Spleen (tissue), 11 donors: ENCODE results near the gene BTBD18. TPM values are rescaled to one million over a fixed set of nuclear protein-coding genes. Genes with fewer than 3 reads are reported as not detected.
A peak's percentile ranks its signal among the peaks of the same experiment; 100 is the strongest.

Source experiments
- DNase-seq: peaks from one replicate; pipeline ENCODE4 v3.0.0-alpha.2; 2020
- H3K27ac ChIP-seq, 8 donors: fragments of 200-600 bp; sonication (generic) in 7 of 8; 1 replicate in 4 of 8; 2 replicates in 4 of 8; pipeline versions ENCODE4 v1.5.0 to v1.8.0; 2016 to 2021; ENCODE audit warnings: inconsistent platforms in 4 of 8, mild to moderate bottlenecking in 4 of 8, moderate library complexity in 1 of 8
- H3K27me3 ChIP-seq, 7 donors: fragments of 200-600 bp; sonication (generic) in 6 of 7; replicated peaks in 1 of 7; 1 replicate in 4 of 7; 2 replicates in 3 of 7; pipeline versions ENCODE4 v1.5.0 to v1.8.0; 2016 to 2021; ENCODE audit warnings: inconsistent platforms in 3 of 7, mild to moderate bottlenecking in 1 of 7
- H3K36me3 ChIP-seq, 6 donors: fragments of 200-600 bp; sonication (generic) in 5 of 6; 1 replicate in 4 of 6; 2 replicates in 2 of 6; pipeline versions ENCODE4 v1.5.0 to v1.8.0; 2016 to 2021; ENCODE audit warnings: inconsistent platforms in 2 of 6
- H3K4me1 ChIP-seq, 6 donors: fragments of 200-600 bp; sonication (generic) in 5 of 6; 1 replicate in 3 of 6; 2 replicates in 3 of 6; pipeline versions ENCODE4 v1.5.0 to v1.8.0; 2016 to 2021; ENCODE audit warnings: inconsistent platforms in 3 of 6
- H3K4me3 ChIP-seq, 8 donors: fragments of 200-600 bp; sonication (generic) in 7 of 8; 1 replicate in 4 of 8; 2 replicates in 4 of 8; pipeline versions ENCODE4 v1.5.0 to v1.8.0; 2016 to 2021; ENCODE audit warnings: inconsistent platforms in 4 of 8, mild to moderate bottlenecking in 4 of 8, moderate library complexity in 2 of 8
- H3K9me3 ChIP-seq, 8 donors: fragments of 200-600 bp; sonication (generic) in 7 of 8; 1 replicate in 4 of 8; 2 replicates in 4 of 8; pipeline versions ENCODE4 v1.5.0 to v1.8.0; 2016 to 2021; ENCODE audit warnings: inconsistent platforms in 4 of 8
- CTCF ChIP-seq, 11 experiments: fragments of 200-600 bp in 7 of 11; fragments of 450-650 bp in 4 of 11; sonication (generic) in 4 of 11; IDR thresholded peaks in 8 of 11; conservative IDR thresholded peaks in 3 of 11; 1 replicate in 7 of 11; 2 replicates in 4 of 11; pipeline versions ENCODE4 v1.4.0 to v1.8.0; 2016 to 2021; ENCODE audit warnings: antibody characterized with exemption in 11 of 11, inconsistent platforms in 4 of 11, mild to moderate bottlenecking in 1 of 11
- POLR2A ChIP-seq, 3 donors: fragments of 450-650 bp; IDR thresholded peaks; one replicate each; pipeline ENCODE4 v1.5.1; 2017; ENCODE audit warnings: antibody characterized with exemption in 3 of 3, mild to moderate bottlenecking in 1 of 3
- POLR2AphosphoS5 ChIP-seq, 3 donors: sonication (generic); formaldehyde crosslinking; IDR thresholded peaks; one replicate each; pipeline ENCODE4 v1.5.1; 2017; ENCODE audit warnings: antibody characterized with exemption in 3 of 3
- WGBS, 5 donors: extraction: QIAGEN DNeasy Blood & Tissue Kit in 3 of 5; methylation state at CpG; one replicate each; pipeline versions ENCODE4 v1.1.5 to v1.1.7; 2013 to 2018; 5-methylcytosine and 5-hydroxymethylcytosine counted together
- intact Hi-C: fragments of 100-400 bp; cut with DNase I; formaldehyde crosslinking; loops from one replicate; pipeline ENCODE4 v1.15.0; 2023; ENCODE audit warnings: low total_unique reads
- polyA plus RNA-seq, 3 donors: library from polyadenylated mRNA; stranded (reverse); fragments of 200-250 nt; gene quantifications; one replicate each; pipeline ENCODE4 v1.2.1, GENCODE V29; 2013
- total RNA-seq, 7 donors: library from RNA; depleted of rRNA in 3 of 7; stranded (reverse); fragments of >200 nt in 3 of 7; fragmentation: NEBNext Ultra II Directional in 4 of 7; extraction: Animal tissue kit (Norgen Biotek cat#: 25700) in 4 of 7; gene quantifications; one replicate each; pipeline versions ENCODE4 v1.1.0 to v1.2.1, GENCODE V29; 2016 to 2021
- donor health status: healthy with polysubstance abuse.
- donor health status: DM: no; HTN: no; CAD: no; lungs with moderate emphysema.
- donor health status: DM: no; HTN: no; CAD: no.
- donor health status: Bipolar disorder and iron deficiency.
- donor health status: healthy.
- donor health status: DM: no; HTN: no; CAD: no.
- donor health status: DM: yes; HTN: yes; CAD: no.

Gene BTBD18
- total and polyA plus RNA-seq, 10 donors = not detected

GRCh38 chr11:57713835-57714234, 37.8 kb downstream of the BTBD18 start:
- TF ChIP-seq CTCF (IDR thresholded peaks at IDR 0.05 in 8 of 11, conservative IDR thresholded peaks at IDR 0.05 in 3 of 11) = no peak
- TF ChIP-seq POLR2A (IDR thresholded peaks at IDR 0.05) = no peak
- TF ChIP-seq POLR2AphosphoS5 (IDR thresholded peaks at IDR 0.05) = no peak
- H3K9me3 ChIP-seq = no peaks in the 10 kb centered on the region
- no peaks in the 10 kb centered on the region for H3K27me3 ChIP-seq
- 93 to 98% (median 95%) methylated on average over 2 of the region's 2 CpGs for WGBS, 5 donors
- peak overlapping the region in 6 of 8 donors; percentile 90 to 99 (median 94) for H3K4me3 ChIP-seq
- intact Hi-C loops = no loop called here
- DNase-seq = no peak
- peaks cover 27 to 59% (median 46%) of the 10 kb centered on the region in 6 donors for H3K4me1 ChIP-seq
- H3K27ac ChIP-seq = no peak overlapping the region
- H3K36me3 ChIP-seq = peaks cover 0 to 29% (median 2%) of the 10 kb centered on the region in 6 donors

GRCh38 chr11:57712256-57713150, 39.1 kb downstream of the BTBD18 start, which contains the start of gene TMX2:
Gene TMX2, plus strand, starts transcription at chr11:57712593. Its CDS starts 26 bp downstream, at chr11:57712619.
- Histone ChIP-seq H3K9me3 (no peaks in the 10 kb centered on the region), H3K4me1 (peaks cover 27 to 69% (median 48%) of the 10 kb centered on the region in 6 donors), H3K36me3 (peaks cover 0 to 19% (median 0%) of the 10 kb centered on the region in 6 donors), H3K27ac (peak within 1 kb of the TSS; percentile 85 to 96 (median 92)), H3K4me3 (peak within 1 kb of the TSS; percentile 90 to 99 (median 96)), H3K27me3 (no peaks in the 10 kb centered on the region)
- DNase-seq = peak; percentile 95
- WGBS, 5 donors = 0 to 1% (median 0%) methylated on average over 22 to 53 of the region's 53 CpGs
- intact Hi-C loops = no loop called here
- TF ChIP-seq CTCF (IDR thresholded peaks at IDR 0.05 in 8 of 11, conservative IDR thresholded peaks at IDR 0.05 in 3 of 11) = peak in 3 of 11 experiments; percentile 8 to 26 (median 12)
- peak; percentile 86 to 89 (median 89) for TF ChIP-seq POLR2AphosphoS5 (IDR thresholded peaks at IDR 0.05)
- no peak for TF ChIP-seq POLR2A (IDR thresholded peaks at IDR 0.05)

- peaks cover 0 to 18% (median 0%) of the 10 kb centered on the region in 6 donors for H3K36me3 ChIP-seq
- DNase-seq = peak; percentile 95
- no peaks in the 10 kb centered on the region for H3K27me3 ChIP-seq
- H3K4me3 ChIP-seq = peak within 1 kb of the TSS; percentile 90 to 99 (median 96)
- TF ChIP-seq CTCF (IDR thresholded peaks at IDR 0.05 in 8 of 11, conservative IDR thresholded peaks at IDR 0.05 in 3 of 11) (peak in 1 of 11 experiments; percentile 9), POLR2A (IDR thresholded peaks at IDR 0.05) (no peak), POLR2AphosphoS5 (IDR thresholded peaks at IDR 0.05) (peak; percentile 41 to 76 (median 58))
- intact Hi-C loops = no loop called here
- H3K9me3 ChIP-seq = no peaks in the 10 kb centered on the region
- peaks cover 27 to 69% (median 49%) of the 10 kb centered on the region in 6 donors for H3K4me1 ChIP-seq
- 7 to 13% (median 10%) methylated on average over 35 to 51 of the region's 51 CpGs for WGBS, 5 donors
- peak within 1 kb of the TSS; percentile 85 to 96 (median 92) for H3K27ac ChIP-seq
Observed at GRCh38 chr11:57711414-57712255, 40.0 kb downstream of the BTBD18 start, which contains the start of gene MED19. Gene MED19, minus strand, starts transcription at chr11:57712215. Its CDS starts 36 bp downstream, at chr11:57712179.
